Left ventricle myocardium inferior (tissue), 1 donor: ENCODE results near the gene CLSTN2. TPM values are rescaled to one million over a fixed set of nuclear protein-coding genes. Genes with fewer than 3 reads are reported as not detected.
A peak's percentile ranks its signal among the peaks of the same experiment; 100 is the strongest.

Experiments
- DNase-seq: peaks from one replicate; pipeline ENCODE4 v3.0.0-alpha.2; 2020
- H3K27ac ChIP-seq: fragments of 200-600 bp; replicated peaks from 2 replicates; pipeline ENCODE4 v1.8.0; 2021
- H3K27me3 ChIP-seq: fragments of 200-600 bp; 2 replicates; pipeline ENCODE4 v1.8.0; 2021; ENCODE audit warnings: low read depth
- H3K36me3 ChIP-seq: fragments of 200-600 bp; 2 replicates; pipeline ENCODE4 v1.8.0; 2021
- H3K4me1 ChIP-seq: fragments of 200-600 bp; 2 replicates; pipeline ENCODE4 v1.8.0; 2021
- H3K4me3 ChIP-seq: fragments of 200-600 bp; 2 replicates; pipeline ENCODE4 v1.8.0; 2021; ENCODE audit warnings: mild to moderate bottlenecking, moderate library complexity
- H3K9me3 ChIP-seq: fragments of 200-600 bp; replicated peaks from 2 replicates; pipeline ENCODE4 v1.8.0; 2021
- CTCF ChIP-seq: fragments of 200-600 bp; IDR thresholded peaks from 2 replicates; pipeline ENCODE4 v1.8.0; 2021; ENCODE audit warnings: antibody characterized with exemption, mild to moderate bottlenecking, borderline replicate concordance
- intact Hi-C: fragments of 100-400 bp; cut with micrococcal nuclease; formaldehyde crosslinking; loops from one replicate; pipeline ENCODE4 v1.11.0; 2022
- total RNA-seq: library from RNA; stranded (reverse); fragmentation: NEBNext Ultra II Directional; extraction: Animal tissue kit (Norgen Biotek cat#: 25700); gene quantifications from one replicate; pipeline ENCODE4 v1.2.1, GENCODE V29; 2021
- donor health status: DM: no; HTN: yes; CAD: no; lungs with severe emphysema.

Gene CLSTN2
- total RNA-seq, 1 donor from 2014 or later, result 7.0 TPM

GRCh38 chr3:140093742-140094141 is 158.8 kb downstream of the CLSTN2 start:
- H3K27ac ChIP-seq, result no peak overlapping the region
- TF ChIP-seq CTCF, result no peak
- H3K9me3 ChIP-seq, result peaks cover 8% of the 10 kb centered on the region
- peak; percentile 33 for DNase-seq
- no peaks in the 10 kb centered on the region for H3K36me3 ChIP-seq
- no peak overlapping the region for H3K4me3 ChIP-seq
- no peaks in the 10 kb centered on the region for H3K27me3 ChIP-seq
- intact Hi-C loops, result no loop called here
- peaks cover 14% of the 10 kb centered on the region for H3K4me1 ChIP-seq

- H3K4me1 ChIP-seq, result peaks cover 14% of the 10 kb centered on the region
- intact Hi-C loops, result no loop called here
- peaks cover 3% of the 10 kb centered on the region for H3K9me3 ChIP-seq
Measured at GRCh38 chr3:140094487-140094886, 159.5 kb downstream of the CLSTN2 start.

GRCh38 chr3:140096037-140096436 is 161.1 kb downstream of the CLSTN2 start:
- H3K36me3 ChIP-seq, result no peaks in the 10 kb centered on the region
- intact Hi-C loops, result no loop called here
- H3K27me3 ChIP-seq, result no peaks in the 10 kb centered on the region
- no peak for DNase-seq
- no peak overlapping the region for H3K4me3 ChIP-seq
- H3K4me1 ChIP-seq, result peaks cover 14% of the 10 kb centered on the region
- TF ChIP-seq CTCF, result no peak
- H3K9me3 ChIP-seq, result no peaks in the 10 kb centered on the region
- no peak overlapping the region for H3K27ac ChIP-seq

More at GRCh38 chr3:140094487-140094886, 159.5 kb downstream of the CLSTN2 start:
- no peaks in the 10 kb centered on the region for H3K36me3 ChIP-seq
- H3K27me3 ChIP-seq, result no peaks in the 10 kb centered on the region
- no peak for TF ChIP-seq CTCF
- no peak overlapping the region for H3K27ac ChIP-seq
- no peak for DNase-seq
- H3K4me3 ChIP-seq, result no peak overlapping the region

DNA sequence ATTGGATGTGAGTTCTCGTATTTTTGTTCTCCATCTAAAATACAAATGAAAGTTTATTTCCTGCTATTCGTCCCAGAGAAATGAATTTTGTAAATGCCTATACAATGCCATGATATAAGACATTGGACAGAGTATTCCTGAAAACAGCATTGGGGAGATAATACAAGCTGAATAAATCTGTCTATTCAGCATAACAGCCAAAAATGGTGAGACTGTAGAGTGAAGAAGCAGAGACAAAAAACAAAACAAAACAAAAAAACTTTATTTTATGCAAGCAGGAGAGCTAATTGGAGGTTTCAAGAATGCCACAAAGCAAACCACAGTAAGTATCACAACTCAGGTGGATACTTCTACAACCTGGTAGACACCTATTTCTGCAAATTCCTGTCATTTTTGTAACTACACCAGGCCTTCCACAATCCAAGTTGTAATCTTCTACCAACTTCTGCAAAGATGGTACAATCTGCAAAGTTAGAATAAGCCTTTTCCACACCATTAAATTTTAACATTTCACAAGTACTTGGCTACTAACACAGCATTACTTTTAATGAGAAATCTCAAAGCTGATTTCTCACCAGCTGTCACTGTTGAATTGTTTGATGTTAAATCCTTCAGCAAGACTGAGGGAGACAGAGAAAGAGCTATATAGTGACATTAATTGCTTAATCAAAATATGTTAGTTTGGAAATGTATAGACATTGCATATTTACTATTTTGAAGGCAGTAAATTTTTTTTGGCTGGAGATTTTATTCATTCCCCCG is 163.1 kb downstream of the CLSTN2 start:
- H3K4me3 ChIP-seq, result no peak overlapping the region
- TF ChIP-seq CTCF, result no peak
- peaks cover 14% of the 10 kb centered on the region for H3K4me1 ChIP-seq
- no peaks in the 10 kb centered on the region for H3K27me3 ChIP-seq
- H3K9me3 ChIP-seq, result no peaks in the 10 kb centered on the region
- intact Hi-C loops, result no loop called here
- no peak for DNase-seq
- H3K36me3 ChIP-seq, result no peaks in the 10 kb centered on the region
- no peak overlapping the region for H3K27ac ChIP-seq

GRCh38 chr3:140100479-140100878 is 165.5 kb downstream of the CLSTN2 start:
- H3K27ac ChIP-seq, result no peak overlapping the region
- H3K4me1 ChIP-seq, result no peaks in the 10 kb centered on the region
- intact Hi-C loops, result no loop called here
- no peak for TF ChIP-seq CTCF
- H3K36me3 ChIP-seq, result no peaks in the 10 kb centered on the region
- no peak overlapping the region for H3K4me3 ChIP-seq
- H3K9me3 ChIP-seq, result no peaks in the 10 kb centered on the region
- no peaks in the 10 kb centered on the region for H3K27me3 ChIP-seq
- no peak for DNase-seq
